Hindlimb muscle (tissue), 1 donor: ENCODE measurements around the gene COL4A2. TPM values are rescaled to one million over a fixed set of nuclear protein-coding genes. Genes with fewer than 3 reads are reported as not detected.
A peak's percentile ranks its signal among the peaks of the same experiment; 100 is the strongest.

Experiments used
- DNase-seq: peaks from one replicate; pipeline ENCODE4 v3.0.0-alpha.2; 2013
- polyA plus RNA-seq: library from polyadenylated mRNA; unstranded; fragments of 120-200 nt; gene quantifications from one replicate; pipeline ENCODE4 v1.2.1, GENCODE V29; 2013; ENCODE audit not compliant: insufficient read length

Gene COL4A2
- polyA plus RNA-seq, 1 donor: 562 TPM

- no peak for DNase-seq
These were observed 151.7 kb downstream of the COL4A2 start for GRCh38 chr13:110458594-110459365.

GRCh38 chr13:110462091-110462490 lies 155.0 kb downstream of the COL4A2 start:
- DNase-seq: no peak

- DNase-seq: no peak
These were observed 156.1 kb downstream of the COL4A2 start for GRCh38 chr13:110463156-110463555.

GRCh38 chr13:110463871-110464510 lies 156.9 kb downstream of the COL4A2 start:
- DNase-seq: no peak

GRCh38 chr13:110464556-110465333 lies 157.7 kb downstream of the COL4A2 start:
- no peak for DNase-seq

- DNase-seq: no peak
These were observed 158.6 kb downstream of the COL4A2 start for GRCh38 chr13:110465696-110466095.

- DNase-seq: no peak
These were observed 159.3 kb downstream of the COL4A2 start for GRCh38 chr13:110466266-110466915.

- no peak for DNase-seq
These were observed 160.5 kb downstream of the COL4A2 start for GRCh38 chr13:110467516-110468110.

- DNase-seq: no peak
These were observed 162.0 kb downstream of the COL4A2 start for GRCh38 chr13:110468986-110469495.

GRCh38 chr13:110469597-110469996 lies 162.5 kb downstream of the COL4A2 start:
- no peak for DNase-seq

- DNase-seq: no peak
These were observed 163.4 kb downstream of the COL4A2 start for GRCh38 chr13:110470272-110471009.

GRCh38 chr13:110471156-110471832 lies 164.2 kb downstream of the COL4A2 start:
- DNase-seq: no peak

- peak; percentile 35 for DNase-seq
These were observed 164.7 kb downstream of the COL4A2 start for GRCh38 chr13:110471833-110472162.

GRCh38 chr13:110472904-110473563 lies 165.9 kb downstream of the COL4A2 start:
- DNase-seq: no peak

GRCh38 chr13:110474713-110475112 lies 167.6 kb downstream of the COL4A2 start:
- no peak for DNase-seq

GRCh38 chr13:110475117-110475516 lies 168.0 kb downstream of the COL4A2 start:
- DNase-seq: no peak

- DNase-seq: no peak
These were observed 168.6 kb downstream of the COL4A2 start for GRCh38 chr13:110475550-110476219.

- no peak for DNase-seq
These were observed 169.1 kb downstream of the COL4A2 start for GRCh38 chr13:110476220-110476617.

- no peak for DNase-seq
These were observed 170.7 kb downstream of the COL4A2 start for GRCh38 chr13:110477706-110478245.
